Measurements from ENCODE around the gene CDHR4. TPM values are rescaled to one million over a fixed set of nuclear protein-coding genes. Genes with fewer than 3 reads are reported as not detected.
A peak's percentile ranks its signal among the peaks of the same experiment; 100 is the strongest.
"Not testable (repeated sequence)": the region's sequence is repeated elsewhere in the genome, so short reads cannot be mapped to it uniquely, and the experiment has no call there.

Gene CDHR4
- total and polyA plus RNA-seq, 2 experiments from 2014 or later = 0.57 TPM

DNA sequence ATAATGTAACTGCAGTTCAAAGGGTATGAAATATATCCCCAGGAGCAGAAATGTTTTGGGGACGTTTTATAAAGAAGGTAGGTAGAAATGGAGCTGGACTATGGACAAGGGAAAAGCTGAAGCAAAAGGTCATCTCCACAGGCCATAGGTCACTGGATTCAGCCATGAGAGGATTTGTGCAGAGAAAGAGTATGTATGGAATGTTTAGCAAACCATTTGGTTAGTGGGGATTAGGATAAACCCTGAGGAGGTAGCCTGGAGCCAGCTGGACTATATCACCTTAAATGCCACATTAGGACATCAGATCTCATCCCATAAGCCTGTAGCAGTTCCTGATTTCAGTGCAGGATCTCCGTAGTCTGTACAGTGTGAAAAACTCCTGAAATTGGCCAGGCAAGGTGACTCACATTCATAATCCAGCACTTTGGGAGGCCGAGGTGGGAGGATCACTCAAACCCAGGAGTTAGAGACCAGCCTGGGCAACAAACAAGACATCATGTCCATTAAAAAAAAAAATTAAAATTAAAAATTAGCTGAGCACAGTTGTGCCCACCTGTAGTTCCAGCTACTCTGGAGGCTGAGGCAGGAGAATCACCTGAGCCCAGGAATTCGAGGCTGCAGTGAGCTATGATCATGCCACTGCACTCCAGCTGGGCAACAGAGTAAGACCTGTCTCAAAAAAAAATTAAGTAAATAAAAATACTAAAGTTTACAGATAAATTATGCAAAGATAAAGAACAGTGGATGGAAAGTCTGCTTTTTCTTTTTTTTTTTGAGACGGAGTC is 18.1 kb downstream of the CDHR4 start:
- peaks cover 18% of the 10 kb centered on the region for H3K4me1 ChIP-seq (ENCODE audit: insufficient read depth)
- H3K79me2 ChIP-seq = peaks cover 95% of the 10 kb centered on the region
- H3K27me3 ChIP-seq = no peaks in the 10 kb centered on the region
- peak overlapping the region; percentile 22 for H3K27ac ChIP-seq
- H3K9me2 ChIP-seq (replicated peaks; ENCODE audit: insufficient read depth) = no peaks in the 10 kb centered on the region
- no peaks in the 10 kb centered on the region for H3K36me3 ChIP-seq (replicated peaks; ENCODE audit: insufficient read depth, low read depth)
- peaks cover 22% of the 10 kb centered on the region for H4K20me1 ChIP-seq (ENCODE audit: insufficient read depth, poor library complexity, severe bottlenecking)
- TF ChIP-seq EZH2 (IDR thresholded peaks at IDR 0.05; ENCODE audit: borderline replicate concordance) (no peak), EZH2phosphoT487 (IDR thresholded peaks at IDR 0.05; ENCODE audit: low read depth, severe bottlenecking, unreplicated experiment) (no peak)
- TF ChIP-seq, protein P1, sequence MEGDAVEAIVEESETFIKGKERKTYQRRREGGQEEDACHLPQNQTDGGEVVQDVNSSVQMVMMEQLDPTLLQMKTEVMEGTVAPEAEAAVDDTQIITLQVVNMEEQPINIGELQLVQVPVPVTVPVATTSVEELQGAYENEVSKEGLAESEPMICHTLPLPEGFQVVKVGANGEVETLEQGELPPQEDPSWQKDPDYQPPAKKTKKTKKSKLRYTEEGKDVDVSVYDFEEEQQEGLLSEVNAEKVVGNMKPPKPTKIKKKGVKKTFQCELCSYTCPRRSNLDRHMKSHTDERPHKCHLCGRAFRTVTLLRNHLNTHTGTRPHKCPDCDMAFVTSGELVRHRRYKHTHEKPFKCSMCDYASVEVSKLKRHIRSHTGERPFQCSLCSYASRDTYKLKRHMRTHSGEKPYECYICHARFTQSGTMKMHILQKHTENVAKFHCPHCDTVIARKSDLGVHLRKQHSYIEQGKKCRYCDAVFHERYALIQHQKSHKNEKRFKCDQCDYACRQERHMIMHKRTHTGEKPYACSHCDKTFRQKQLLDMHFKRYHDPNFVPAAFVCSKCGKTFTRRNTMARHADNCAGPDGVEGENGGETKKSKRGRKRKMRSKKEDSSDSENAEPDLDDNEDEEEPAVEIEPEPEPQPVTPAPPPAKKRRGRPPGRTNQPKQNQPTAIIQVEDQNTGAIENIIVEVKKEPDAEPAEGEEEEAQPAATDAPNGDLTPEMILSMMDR (IDR thresholded peaks at IDR 0.05; ENCODE audit: poor library complexity) = no peak
- DNase-seq (ENCODE audit: low spot score) = no peak
- H3K9me3 ChIP-seq (ENCODE audit: low read depth) = no peaks in the 10 kb centered on the region
- H3K4me3 ChIP-seq = no peak overlapping the region
- peak overlapping the region; percentile 39 for H3K4me2 ChIP-seq
- 71% methylated on average over 5 of the region's 5 CpGs for WGBS (ENCODE audit: low lambda C conversion rate, missing lambda C conversion rate)
- no peak overlapping the region for H2AFZ ChIP-seq

DNA sequence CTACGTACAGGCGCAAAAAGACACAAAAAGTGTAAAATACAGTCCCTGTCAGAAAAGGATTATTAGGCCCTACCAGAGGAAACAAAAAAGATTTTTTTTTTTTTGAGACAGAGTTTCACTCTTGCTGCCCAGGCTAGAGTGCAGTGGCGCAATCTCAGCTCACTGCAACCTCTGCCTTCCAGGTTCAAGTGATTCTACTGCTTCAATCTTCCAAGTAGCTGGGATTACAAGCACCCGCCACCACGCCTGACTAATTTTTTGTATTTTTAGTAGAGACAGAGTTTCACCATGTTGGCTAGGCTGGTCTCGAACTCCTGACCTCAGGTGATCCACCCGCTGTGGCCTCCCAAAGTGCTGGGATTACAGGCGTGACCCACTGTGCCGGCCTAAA is 18.7 kb downstream of the CDHR4 start:
- 80% methylated on average over 9 of the region's 9 CpGs for WGBS (ENCODE audit: low lambda C conversion rate, missing lambda C conversion rate)
- not testable (repeated sequence) for H3K36me3 ChIP-seq (replicated peaks; ENCODE audit: insufficient read depth, low read depth)

DNA sequence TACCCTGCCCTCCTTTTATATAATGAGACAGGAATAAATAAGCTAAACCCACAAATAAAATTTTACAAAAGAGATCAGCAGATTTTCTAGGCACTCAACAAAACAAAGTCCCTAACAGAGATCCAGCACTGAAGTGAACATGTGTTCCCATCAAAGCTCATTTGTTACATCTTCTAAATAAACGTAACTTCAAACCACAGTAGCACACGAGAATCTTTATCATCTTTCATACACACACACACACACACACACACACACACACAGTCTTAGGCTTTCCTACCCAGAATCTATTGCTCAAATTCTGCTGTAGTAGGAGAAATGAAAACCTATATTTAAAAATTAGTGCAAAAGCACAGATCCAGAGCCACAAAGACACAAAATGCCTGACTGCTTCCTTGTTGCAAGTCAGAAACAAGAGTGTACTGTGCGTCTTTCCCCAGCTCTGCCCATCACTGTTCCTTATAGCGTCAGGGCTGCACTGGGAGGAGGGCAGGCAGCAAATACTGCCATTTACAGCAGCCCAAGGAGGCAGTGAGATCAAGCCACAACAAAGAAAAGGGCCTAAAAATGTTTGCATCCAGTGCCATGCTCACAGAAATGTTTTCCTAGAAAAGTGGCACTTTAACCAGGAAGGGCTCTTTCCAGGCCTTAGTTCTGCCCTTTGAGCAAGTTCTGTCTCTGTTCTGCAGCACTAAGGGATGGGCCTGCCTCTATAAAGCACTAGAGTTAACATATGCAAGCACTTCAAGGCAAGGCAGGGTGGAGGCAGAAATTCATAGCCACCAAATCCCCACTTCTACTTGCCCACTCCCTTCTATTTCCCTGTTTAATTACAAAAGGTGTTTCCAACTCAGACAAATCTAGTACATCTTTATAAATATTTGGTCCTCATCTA is 19.3 kb downstream of the CDHR4 start:
- Histone ChIP-seq H3K9me3 (ENCODE audit: low read depth) (no peaks in the 10 kb centered on the region), H3K4me1 (ENCODE audit: insufficient read depth) (peaks cover 18% of the 10 kb centered on the region), H3K9me2 (replicated peaks; ENCODE audit: insufficient read depth) (no peaks in the 10 kb centered on the region), H3K36me3 (replicated peaks; ENCODE audit: insufficient read depth, low read depth) (no peaks in the 10 kb centered on the region), H2AFZ (no peak overlapping the region), H3K79me2 (peaks cover 97% of the 10 kb centered on the region), H3K27me3 (no peaks in the 10 kb centered on the region), H3K27ac (no peak overlapping the region), H3K4me2 (peak overlapping the region; percentile 39), H3K4me3 (no peak overlapping the region), H4K20me1 (ENCODE audit: insufficient read depth, poor library complexity, severe bottlenecking) (peaks cover 22% of the 10 kb centered on the region)
- TF ChIP-seq EZH2phosphoT487 (IDR thresholded peaks at IDR 0.05; ENCODE audit: low read depth, severe bottlenecking, unreplicated experiment) (no peak), EZH2 (IDR thresholded peaks at IDR 0.05; ENCODE audit: borderline replicate concordance) (no peak)
- TF ChIP-seq, protein P1 (IDR thresholded peaks at IDR 0.05; ENCODE audit: poor library complexity) = no peak
- 60% methylated on average over 4 of the region's 4 CpGs for WGBS (ENCODE audit: low lambda C conversion rate, missing lambda C conversion rate)
- no peak for DNase-seq (ENCODE audit: low spot score)

More for the DNA sequence above, 18.7 kb downstream of the CDHR4 start:
- H3K79me2 ChIP-seq = peaks cover 99% of the 10 kb centered on the region
- H4K20me1 ChIP-seq (ENCODE audit: insufficient read depth, poor library complexity, severe bottlenecking) = peaks cover 22% of the 10 kb centered on the region
- H3K4me2 ChIP-seq = peak overlapping the region; percentile 39
- not testable (repeated sequence) for H3K9me2 ChIP-seq (replicated peaks; ENCODE audit: insufficient read depth); H3K4me3 ChIP-seq; DNase-seq (ENCODE audit: low spot score); H3K9me3 ChIP-seq (ENCODE audit: low read depth); H3K27me3 ChIP-seq; H2AFZ ChIP-seq
- H3K27ac ChIP-seq = peak overlapping the region; percentile 22
- peaks cover 18% of the 10 kb centered on the region for H3K4me1 ChIP-seq (ENCODE audit: insufficient read depth)
